Measurements from ENCODE around the gene CENPP.

CENPP gene

DNA sequence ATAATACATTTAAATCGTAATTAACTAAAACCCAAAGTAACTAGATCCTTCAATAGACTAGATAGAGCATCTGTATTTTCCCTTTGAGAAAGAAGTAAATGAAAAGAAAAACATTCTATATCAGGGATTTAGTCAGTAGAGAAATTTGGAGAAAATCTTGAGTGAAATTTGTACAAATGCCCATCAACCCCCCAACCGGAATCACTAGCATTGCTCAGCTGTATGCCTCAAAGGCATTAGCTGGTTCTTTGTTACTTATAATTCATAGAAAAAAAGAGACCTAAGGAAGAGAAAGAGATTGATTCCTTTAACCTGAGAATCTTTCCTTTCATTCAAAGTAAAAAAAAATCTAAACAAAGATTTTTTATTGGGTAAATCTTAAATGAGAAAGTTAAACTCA is 97.9 kb downstream of the CENPP start:
- no peak for DNase-seq (ENCODE audit: low spot score)
- TF ChIP-seq, protein P1, sequence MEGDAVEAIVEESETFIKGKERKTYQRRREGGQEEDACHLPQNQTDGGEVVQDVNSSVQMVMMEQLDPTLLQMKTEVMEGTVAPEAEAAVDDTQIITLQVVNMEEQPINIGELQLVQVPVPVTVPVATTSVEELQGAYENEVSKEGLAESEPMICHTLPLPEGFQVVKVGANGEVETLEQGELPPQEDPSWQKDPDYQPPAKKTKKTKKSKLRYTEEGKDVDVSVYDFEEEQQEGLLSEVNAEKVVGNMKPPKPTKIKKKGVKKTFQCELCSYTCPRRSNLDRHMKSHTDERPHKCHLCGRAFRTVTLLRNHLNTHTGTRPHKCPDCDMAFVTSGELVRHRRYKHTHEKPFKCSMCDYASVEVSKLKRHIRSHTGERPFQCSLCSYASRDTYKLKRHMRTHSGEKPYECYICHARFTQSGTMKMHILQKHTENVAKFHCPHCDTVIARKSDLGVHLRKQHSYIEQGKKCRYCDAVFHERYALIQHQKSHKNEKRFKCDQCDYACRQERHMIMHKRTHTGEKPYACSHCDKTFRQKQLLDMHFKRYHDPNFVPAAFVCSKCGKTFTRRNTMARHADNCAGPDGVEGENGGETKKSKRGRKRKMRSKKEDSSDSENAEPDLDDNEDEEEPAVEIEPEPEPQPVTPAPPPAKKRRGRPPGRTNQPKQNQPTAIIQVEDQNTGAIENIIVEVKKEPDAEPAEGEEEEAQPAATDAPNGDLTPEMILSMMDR (IDR thresholded peaks at IDR 0.05; ENCODE audit: borderline replicate concordance, control extremely low read depth, extremely low read depth, insufficient read depth, missing control alignments): no peak
- in situ Hi-C loops (cut with MboI; ENCODE audit: low sequenced_read_pairs, unreplicated experiment): no loop called here

- TF ChIP-seq, protein P1 (IDR thresholded peaks at IDR 0.05; ENCODE audit: borderline replicate concordance, control extremely low read depth, extremely low read depth, insufficient read depth, missing control alignments): no peak
- no peak for DNase-seq (ENCODE audit: low spot score)
- in situ Hi-C loops (cut with MboI; ENCODE audit: low sequenced_read_pairs, unreplicated experiment): no loop called here
Measured at GRCh38 chr9:92424340-92424739, 98.6 kb downstream of the CENPP start, which contains the start of gene OMD. Gene OMD, minus strand, starts transcription at chr9:92424471. Its CDS starts 6,913 bp downstream, at chr9:92417558.

- TF ChIP-seq, protein P1 (IDR thresholded peaks at IDR 0.05; ENCODE audit: borderline replicate concordance, control extremely low read depth, extremely low read depth, insufficient read depth, missing control alignments): no peak
Measured at GRCh38 chr9:92425474-92425873, 99.7 kb downstream of the CENPP start.

DNA sequence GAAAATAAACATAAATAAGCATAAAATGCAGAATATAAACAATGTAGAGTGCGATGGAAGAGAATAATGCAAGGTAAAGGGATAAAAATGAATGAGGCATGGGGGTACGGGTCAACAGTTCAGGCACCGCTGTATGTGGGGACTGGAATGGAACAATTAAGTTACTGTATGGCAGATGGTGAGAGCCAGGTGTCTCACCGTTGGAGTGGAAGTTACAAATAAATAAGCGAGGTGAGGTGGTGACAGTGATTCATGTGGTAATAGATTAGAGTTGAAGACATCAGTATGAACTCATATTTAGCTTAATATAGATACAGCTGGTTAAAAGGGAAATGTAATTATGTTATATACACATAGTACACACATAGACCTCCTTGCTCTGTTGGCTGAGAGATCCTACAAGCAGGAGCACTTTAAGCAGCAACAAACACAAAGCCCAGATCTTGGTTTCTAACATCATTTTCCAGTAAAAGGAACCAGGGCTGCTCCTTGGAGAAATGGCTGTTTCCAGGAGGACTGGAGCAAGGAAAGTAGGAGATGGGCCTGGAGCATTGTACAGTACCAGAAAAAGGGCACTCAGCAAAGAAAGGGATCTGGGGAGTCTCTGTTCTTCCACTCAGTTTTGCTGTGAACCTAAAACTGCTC is 100.9 kb downstream of the CENPP start:
- TF ChIP-seq, protein P1 (IDR thresholded peaks at IDR 0.05; ENCODE audit: borderline replicate concordance, control extremely low read depth, extremely low read depth, insufficient read depth, missing control alignments): no peak
- no peak for DNase-seq (ENCODE audit: low spot score)
- in situ Hi-C loops (cut with MboI; ENCODE audit: low sequenced_read_pairs, unreplicated experiment): loop anchor here (25.0 kb wide), 1 partner anchor 289 kb away; no protein-coding TSS in a partner anchor

More at GRCh38 chr9:92425474-92425873, 99.7 kb downstream of the CENPP start:
- in situ Hi-C loops (cut with MboI; ENCODE audit: low sequenced_read_pairs, unreplicated experiment): loop anchor here (25.0 kb wide), 1 partner anchor 288 kb away; no protein-coding TSS in a partner anchor
- no peak for DNase-seq (ENCODE audit: low spot score)

DNA sequence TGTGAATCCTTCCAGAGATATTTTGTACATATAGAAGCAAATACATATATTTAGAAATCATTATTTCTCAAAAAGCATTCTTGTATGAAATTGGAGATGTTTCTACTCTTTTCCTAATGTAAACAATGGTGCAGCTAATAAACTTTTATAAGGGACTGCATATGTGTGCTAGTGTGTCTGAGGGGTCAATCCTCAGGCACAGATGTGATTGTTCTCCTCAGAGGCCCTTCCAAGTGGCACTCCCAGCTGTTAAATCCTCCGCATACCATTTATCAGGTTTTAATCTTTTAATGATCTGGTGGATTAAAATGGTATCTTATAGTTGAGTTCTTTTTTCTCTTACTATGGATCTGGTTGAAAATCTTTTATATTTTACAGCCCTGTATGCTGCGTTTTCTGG is 104.1 kb downstream of the CENPP start:
- in situ Hi-C loops (cut with MboI; ENCODE audit: low sequenced_read_pairs, unreplicated experiment): loop anchor here (25.0 kb wide), 1 partner anchor 293 kb away; no protein-coding TSS in a partner anchor
- TF ChIP-seq, protein P1 (IDR thresholded peaks at IDR 0.05; ENCODE audit: borderline replicate concordance, control extremely low read depth, extremely low read depth, insufficient read depth, missing control alignments): no peak
- no peak for DNase-seq (ENCODE audit: low spot score)

DNA sequence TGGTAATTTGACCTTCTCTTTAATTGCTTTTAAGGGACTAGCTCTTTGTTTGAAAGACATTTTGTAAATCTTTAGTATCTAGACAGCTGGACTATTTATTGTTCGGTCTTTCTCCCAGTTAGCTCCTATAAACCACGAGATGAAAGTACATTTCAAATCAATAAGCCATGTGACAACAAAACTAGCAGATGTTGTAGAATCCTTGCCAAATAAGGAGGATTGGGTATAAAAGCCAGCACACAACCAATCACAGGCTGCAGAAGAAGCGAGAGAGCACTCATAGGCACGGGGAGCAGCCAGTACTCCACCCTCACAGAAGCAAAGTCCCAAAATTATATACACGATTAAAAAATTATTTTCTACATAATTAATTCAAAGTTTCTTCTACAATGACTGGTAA is 106.6 kb downstream of the CENPP start:
- TF ChIP-seq, protein P1 (IDR thresholded peaks at IDR 0.05; ENCODE audit: borderline replicate concordance, control extremely low read depth, extremely low read depth, insufficient read depth, missing control alignments): no peak
- DNase-seq (ENCODE audit: low spot score): no peak
- in situ Hi-C loops (cut with MboI; ENCODE audit: low sequenced_read_pairs, unreplicated experiment): loop anchor here (25.0 kb wide), 1 partner anchor 295 kb away; no protein-coding TSS in a partner anchor

All from GM13976 (cell line).